Activated naive CD8-positive, alpha-beta T cell treated with anti-CD3 and anti-CD28 coated beads, Interleukin-2, amount 50 U/mL, for 16 hours (primary cell): ENCODE data around the gene PLEKHD1.

Experiments used
- DNase-seq: peaks from one replicate; pipeline ENCODE4 v3.0.0-alpha.2; 2020; ENCODE audit warnings: low read depth, low spot score

Gene PLEKHD1

GRCh38 chr14:69518289-69519101, 34.0 kb downstream of the PLEKHD1 start:
- no peak for DNase-seq

- no peak for DNase-seq
Observed at GRCh38 chr14:69519204-69520100, 34.9 kb downstream of the PLEKHD1 start.

DNA sequence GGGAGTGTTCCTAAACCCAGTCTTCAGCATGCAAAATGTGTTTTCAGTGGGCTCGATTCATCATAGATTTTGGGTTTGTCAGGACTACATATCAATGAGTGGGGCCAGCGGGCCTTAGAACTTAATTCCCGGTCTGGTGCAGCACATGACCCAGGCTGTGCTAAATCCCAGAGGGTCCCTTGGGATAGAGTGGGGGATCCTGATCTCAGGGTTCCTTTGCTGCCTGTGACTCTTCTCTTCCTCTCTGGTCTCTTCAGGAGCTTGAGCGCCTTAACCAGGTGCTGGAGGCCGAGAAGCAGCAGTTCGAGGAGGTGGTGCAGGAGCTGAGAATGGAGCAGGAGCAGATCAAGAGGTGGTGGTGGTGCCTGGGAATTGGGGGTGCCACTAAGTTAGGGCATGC, 37.5 kb downstream of the PLEKHD1 start:
- no peak for DNase-seq

- DNase-seq: no peak
Observed at GRCh38 chr14:69525896-69526295, 41.4 kb downstream of the PLEKHD1 start.

DNA sequence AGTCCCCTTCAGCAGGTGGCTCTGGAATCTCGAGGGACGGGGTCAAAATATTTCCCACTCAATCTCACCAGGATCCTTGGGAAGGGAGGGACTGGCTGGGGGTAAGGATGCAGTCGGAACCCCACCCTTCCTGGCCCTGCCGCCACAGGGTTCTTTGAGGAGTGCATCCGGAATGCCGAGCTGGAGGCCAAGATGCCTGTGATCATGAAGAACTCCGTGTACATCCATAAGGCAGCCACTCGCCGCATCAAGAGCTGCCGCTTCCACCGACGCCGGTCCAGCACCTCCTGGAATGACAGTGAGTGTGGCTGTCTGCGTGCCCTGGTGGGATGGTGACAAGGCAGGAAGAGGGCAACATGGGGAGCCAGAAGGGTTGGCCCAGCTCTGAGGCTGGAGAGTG, 43.1 kb downstream of the PLEKHD1 start:
- no peak for DNase-seq

DNA sequence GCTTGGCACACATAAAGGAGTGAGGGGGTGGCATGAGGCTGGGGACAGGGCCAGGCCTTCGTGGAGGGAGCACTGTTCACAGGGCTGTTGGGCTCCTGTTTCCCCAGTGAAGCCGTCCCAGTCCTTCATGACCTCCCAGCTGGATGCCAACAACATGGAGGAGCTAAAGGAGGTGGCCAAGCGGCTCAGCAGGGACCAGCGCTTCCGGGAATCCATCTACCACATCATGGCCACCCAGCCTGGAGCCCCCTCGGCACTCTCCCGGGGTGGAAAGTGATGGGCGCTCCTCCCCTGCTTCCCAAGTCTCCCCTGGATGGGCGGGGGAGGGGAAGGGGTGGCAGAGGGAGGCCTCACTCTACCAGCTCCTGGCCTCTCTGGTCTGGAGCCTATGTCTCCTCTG, 43.6 kb downstream of the PLEKHD1 start:
- no peak for DNase-seq

GRCh38 chr14:69528930-69529329, 44.4 kb downstream of the PLEKHD1 start:
- DNase-seq: no peak

DNA sequence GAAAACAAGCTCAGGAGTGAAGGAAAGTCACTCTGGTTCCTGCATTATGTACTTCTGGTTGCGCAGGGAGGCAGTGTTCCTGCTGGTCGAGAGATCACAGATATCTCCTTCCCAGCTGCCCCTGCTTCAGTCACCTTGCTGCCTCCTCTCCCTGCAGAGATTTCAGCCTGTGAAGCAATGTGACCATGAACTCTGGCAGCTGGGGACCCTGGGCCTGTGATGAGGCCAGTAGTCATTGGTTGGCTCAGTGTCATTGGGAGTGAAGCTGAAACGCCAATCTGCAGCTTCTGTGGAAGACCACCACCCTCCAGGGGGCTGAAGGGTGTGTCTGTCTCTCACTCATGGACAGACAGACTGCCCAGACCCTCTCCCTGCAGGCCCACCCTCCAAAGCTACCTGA, 45.0 kb downstream of the PLEKHD1 start:
- no peak for DNase-seq

GRCh38 chr14:69530095-69530494, 45.6 kb downstream of the PLEKHD1 start:
- DNase-seq: no peak

DNA sequence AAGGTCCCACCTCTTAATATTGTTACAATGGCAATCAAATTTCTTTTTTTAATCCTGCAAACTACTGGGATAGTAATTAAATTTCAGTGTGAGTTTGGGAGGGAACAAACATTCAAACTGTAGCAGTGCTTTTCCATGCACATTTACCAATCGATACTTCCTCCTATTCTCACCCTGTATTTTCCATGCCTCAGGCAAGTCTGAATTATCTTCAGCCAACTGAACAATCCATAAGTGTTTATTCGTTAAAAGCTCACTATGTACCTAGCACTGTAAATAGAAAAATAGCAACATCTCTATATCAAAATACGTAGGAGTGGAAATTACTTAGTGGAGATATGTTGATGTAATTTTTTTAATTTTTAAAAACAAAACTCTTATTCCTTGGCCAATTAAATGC, 46.6 kb downstream of the PLEKHD1 start:
- no peak for DNase-seq

- DNase-seq: no peak
Observed at GRCh38 chr14:69532561-69533340, 48.2 kb downstream of the PLEKHD1 start.

- DNase-seq: no peak
Observed at GRCh38 chr14:69535230-69535848, 50.8 kb downstream of the PLEKHD1 start.

GRCh38 chr14:69536971-69537370, 52.4 kb downstream of the PLEKHD1 start:
- no peak for DNase-seq

DNA sequence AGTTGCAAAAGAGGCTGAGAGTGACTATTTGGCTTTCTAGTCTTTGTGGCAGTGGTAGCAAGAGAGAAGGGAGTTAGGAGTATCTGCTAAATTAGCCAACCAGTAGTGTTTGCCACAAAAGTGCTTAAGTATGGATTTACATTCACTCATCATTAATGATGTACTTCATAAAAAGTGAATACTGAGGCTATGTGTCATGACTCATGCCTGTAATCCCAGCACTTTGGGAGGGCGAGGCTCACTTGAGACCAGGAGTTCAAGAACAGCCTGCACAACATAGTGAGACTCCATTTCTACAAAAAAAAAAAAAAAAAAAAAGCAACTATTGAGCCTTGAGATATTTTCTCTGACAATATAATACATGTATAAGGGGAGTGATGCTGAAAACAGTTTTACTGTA, 53.4 kb downstream of the PLEKHD1 start:
- no peak for DNase-seq

GRCh38 chr14:69538766-69539165, 54.2 kb downstream of the PLEKHD1 start:
- no peak for DNase-seq

DNA sequence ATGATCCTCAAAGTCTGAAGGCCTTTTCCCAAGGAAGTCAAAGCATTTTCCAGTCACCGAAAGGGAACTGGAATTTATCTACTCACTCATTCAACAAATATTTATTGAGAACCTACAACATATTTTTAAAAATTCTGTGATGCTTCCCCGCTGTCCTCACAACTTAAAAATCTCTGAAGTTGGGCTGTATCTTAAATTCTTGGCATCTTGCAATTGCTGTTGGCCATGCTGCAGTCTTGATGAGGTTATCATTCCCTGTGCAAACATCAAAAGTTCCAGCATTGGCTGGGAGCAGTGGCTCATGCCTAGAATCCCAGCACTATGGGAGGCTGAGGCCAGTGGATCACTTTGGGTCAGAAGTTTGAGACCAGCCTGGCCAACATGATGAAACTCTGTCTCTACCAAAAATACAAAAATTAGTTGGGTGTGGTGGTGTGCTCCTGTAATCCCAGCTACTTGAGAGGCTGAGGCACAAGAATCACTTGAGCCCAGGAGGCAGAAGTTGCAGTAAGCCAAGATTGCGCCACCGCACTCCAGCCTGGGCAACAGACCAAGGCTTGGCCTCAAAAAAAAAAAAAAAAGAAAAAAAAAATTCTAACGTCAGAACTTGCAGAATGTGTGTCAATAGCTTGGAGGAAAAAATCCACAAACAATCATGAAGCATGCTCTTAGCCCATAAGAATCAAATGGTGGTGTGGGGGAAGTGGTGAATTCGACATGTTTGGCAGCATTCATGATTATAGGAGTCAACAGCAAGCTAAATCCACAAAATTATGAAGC, 55.3 kb downstream of the PLEKHD1 start:
- DNase-seq: no peak

GRCh38 chr14:69540654-69541335, 56.3 kb downstream of the PLEKHD1 start:
- no peak for DNase-seq

DNA sequence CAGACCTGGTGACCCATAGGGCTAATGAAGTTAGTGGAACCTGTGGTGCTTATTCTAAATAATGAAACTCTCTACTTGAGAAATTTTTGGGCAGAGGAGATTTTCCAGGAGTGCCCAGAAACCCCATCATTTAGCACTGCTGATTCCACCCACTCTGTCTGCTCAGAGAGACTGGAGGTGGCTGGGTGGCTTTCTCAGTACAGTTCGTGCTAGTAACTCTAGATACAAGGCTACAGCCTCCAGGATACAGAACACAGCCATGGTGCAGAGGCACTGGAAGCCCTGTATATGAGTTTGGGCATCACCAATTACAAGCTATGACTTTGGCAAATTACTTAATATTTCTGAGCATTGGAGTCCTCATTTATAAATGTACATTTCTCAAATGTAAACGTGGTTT, 57.8 kb downstream of the PLEKHD1 start:
- DNase-seq: no peak

DNA sequence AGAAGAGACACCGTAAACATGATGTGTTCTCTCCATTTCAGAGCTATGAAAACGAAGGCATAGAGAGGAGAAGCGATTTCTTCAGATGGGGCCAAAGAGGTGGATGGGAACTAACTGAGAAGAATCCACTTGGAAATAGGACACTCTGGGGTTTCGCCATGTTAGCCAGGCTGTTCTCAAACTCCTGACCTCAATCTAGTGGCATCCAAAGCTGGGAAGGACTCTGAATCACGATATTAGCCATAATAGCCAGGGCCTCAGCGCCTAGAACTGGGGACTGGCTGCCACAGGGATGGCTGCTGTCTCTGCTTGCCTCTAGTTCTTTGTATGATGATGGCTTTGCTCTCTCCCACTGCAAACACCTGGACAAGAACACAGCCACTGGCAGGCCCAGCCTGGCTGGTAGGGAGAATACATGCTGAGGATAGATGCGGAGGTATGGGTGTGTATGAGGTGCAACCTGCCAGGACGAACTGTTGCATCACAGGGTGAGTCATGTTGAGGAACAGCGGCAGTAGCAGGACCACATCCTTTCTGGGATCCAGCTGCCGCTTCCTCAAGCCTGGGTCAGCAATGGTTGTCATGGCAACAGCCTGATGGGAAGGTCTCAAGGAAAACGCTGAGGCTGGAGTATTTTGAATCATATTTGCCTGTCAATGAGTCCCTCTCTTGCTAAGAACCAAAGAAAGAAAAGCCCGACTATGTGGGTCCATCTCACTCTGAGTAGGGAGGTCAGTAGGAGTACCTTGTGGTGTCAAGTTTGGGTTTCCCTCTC, 59.0 kb downstream of the PLEKHD1 start:
- DNase-seq: no peak
